ENCODE measurements around the gene OR7D2.
A peak's percentile ranks its signal among the peaks of the same experiment; 100 is the strongest.
"Not testable (repeated sequence)": the region's sequence is repeated elsewhere in the genome, so short reads cannot be mapped to it uniquely, and the experiment has no call there.

OR7D2 gene

GRCh38 chr19:9178901-9179300 lies at the start of gene OR7D2:
Gene OR7D2 (plus strand): TSS chr19:9178979. CDS start chr19:9185782, 6,803 bp downstream.
- DNase-seq (ENCODE audit: low spot score): no peak

GRCh38 chr19:9130965-9131364 lies 47.8 kb upstream of the OR7D2 start:
- no peak for DNase-seq (ENCODE audit: low spot score)

GRCh38 chr19:9132422-9132821 lies 46.4 kb upstream of the OR7D2 start:
- no peak for DNase-seq (ENCODE audit: low spot score)

GRCh38 chr19:9139609-9140158 lies 39.1 kb upstream of the OR7D2 start:
- DNase-seq (ENCODE audit: low spot score): no peak

- peak; percentile 91 for DNase-seq (ENCODE audit: low spot score)
Measured at GRCh38 chr19:9140159-9140874, 38.5 kb upstream of the OR7D2 start, which contains the start of gene ZNF317. Gene ZNF317 (plus strand): TSS chr19:9140397. CDS start chr19:9156017, 15,620 bp downstream.

GRCh38 chr19:9144920-9145319 lies 33.9 kb upstream of the OR7D2 start:
- DNase-seq (ENCODE audit: low spot score): no peak

- DNase-seq (ENCODE audit: low spot score): no peak
Measured at GRCh38 chr19:9146882-9147281, 31.9 kb upstream of the OR7D2 start.

GRCh38 chr19:9148697-9149096 lies 30.1 kb upstream of the OR7D2 start:
- DNase-seq (ENCODE audit: low spot score): no peak

- no peak for DNase-seq (ENCODE audit: low spot score)
Measured at GRCh38 chr19:9149997-9150396, 28.8 kb upstream of the OR7D2 start.

- no peak for DNase-seq (ENCODE audit: low spot score)
Measured at GRCh38 chr19:9150650-9151049, 28.1 kb upstream of the OR7D2 start.

GRCh38 chr19:9151367-9151766 lies 27.4 kb upstream of the OR7D2 start:
- no peak for DNase-seq (ENCODE audit: low spot score)

GRCh38 chr19:9155591-9155990 lies 23.2 kb upstream of the OR7D2 start:
- DNase-seq (ENCODE audit: low spot score): no peak

- DNase-seq (ENCODE audit: low spot score): no peak
Measured at GRCh38 chr19:9156304-9156703, 22.5 kb upstream of the OR7D2 start.

- no peak for DNase-seq (ENCODE audit: low spot score)
Measured at GRCh38 chr19:9159891-9160290, 18.9 kb upstream of the OR7D2 start.

GRCh38 chr19:9161427-9161826 lies 17.4 kb upstream of the OR7D2 start:
- DNase-seq (ENCODE audit: low spot score): no peak

- DNase-seq (ENCODE audit: low spot score): no peak
Measured at GRCh38 chr19:9165261-9165660, 13.5 kb upstream of the OR7D2 start.

GRCh38 chr19:9166846-9167245 lies 11.9 kb upstream of the OR7D2 start:
- no peak for DNase-seq (ENCODE audit: low spot score)

- DNase-seq (ENCODE audit: low spot score): no peak
Measured at GRCh38 chr19:9171393-9171991, 7.3 kb upstream of the OR7D2 start.

GRCh38 chr19:9175326-9175725 lies 3.5 kb upstream of the OR7D2 start:
- no peak for DNase-seq (ENCODE audit: low spot score)

GRCh38 chr19:9183000-9183399 lies 4.2 kb downstream of the OR7D2 start:
- DNase-seq (ENCODE audit: low spot score): no peak

- no peak for DNase-seq (ENCODE audit: low spot score)
Measured at GRCh38 chr19:9187191-9187590, 8.4 kb downstream of the OR7D2 start.

GRCh38 chr19:9189535-9189934 lies 10.8 kb downstream of the OR7D2 start:
- DNase-seq (ENCODE audit: low spot score): no peak

- DNase-seq (ENCODE audit: low spot score): not testable (repeated sequence)
Measured at GRCh38 chr19:9198044-9198443, 19.3 kb downstream of the OR7D2 start.

Data from GM03348 (cell line).